ENCODE measurements around the gene TMEM179. TPM values are rescaled to one million over a fixed set of nuclear protein-coding genes. Genes with fewer than 3 reads are reported as not detected.

Gene TMEM179
- total and polyA plus RNA-seq, 2 of the 8 experiments (the other 6 are each of a cell fraction or from before 2014, with no cell fraction given) = 2.9 to 4.0 TPM

DNA sequence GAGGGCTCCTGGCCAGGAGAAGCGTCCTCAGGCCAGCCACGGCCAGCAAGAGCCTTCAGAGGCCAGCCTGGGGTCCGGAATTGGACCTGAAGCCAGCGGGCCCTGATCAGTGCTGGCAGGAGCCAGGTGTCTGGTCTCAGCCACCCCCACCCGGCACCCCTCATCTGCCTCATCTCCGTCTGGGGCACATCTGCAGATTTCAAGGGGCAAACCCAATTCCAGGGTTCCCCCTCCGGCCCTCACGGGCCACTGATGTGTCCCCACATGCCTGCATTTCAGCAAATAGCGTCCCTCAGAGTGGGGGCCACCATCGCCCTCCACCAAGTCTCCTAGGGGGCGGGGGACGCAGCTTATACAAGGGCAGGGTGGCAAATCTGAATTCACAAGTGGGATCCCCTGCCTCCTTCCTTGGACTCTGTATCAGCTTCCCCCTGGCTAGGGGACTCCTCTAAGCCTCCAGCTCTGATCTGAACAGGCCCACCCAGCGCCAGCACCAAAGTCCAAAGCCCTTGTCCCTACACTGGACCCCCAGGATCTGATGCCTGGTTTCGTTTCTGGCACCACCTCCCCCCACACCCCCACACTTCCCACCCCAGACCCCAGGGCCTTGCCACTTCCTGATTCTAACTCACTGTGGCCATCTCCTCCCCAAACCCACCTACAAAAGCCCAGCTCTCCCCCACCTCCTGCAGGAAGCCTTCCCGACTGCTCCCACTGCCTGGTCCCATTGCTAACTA, 10.1 kb downstream of the TMEM179 start (continued):
- TF ChIP-seq JUN (IDR thresholded peaks at IDR 0.05; ENCODE audit: low read depth, low read length) = no peak
- no peak for TF ChIP-seq GTF2F1 (IDR thresholded peaks at IDR 0.05; ENCODE audit: borderline replicate concordance, low read depth, low read length)
- TF ChIP-seq PHF8 (conservative IDR thresholded peaks at IDR 0.05; ENCODE audit: low read depth, low read length) = no peak

Data from H1 (cell line).